GM23338 (cell line): ENCODE measurements around the gene USP7.

ENCODE experiments used
- EZH2 ChIP-seq: fragments of 200-600 bp; sonication (generic); IDR thresholded peaks from one replicate; pipeline ENCODE4 v1.8.0; 2017; ENCODE audit warnings: antibody characterized with exemption, mild to moderate bottlenecking, low read depth; ENCODE audit not compliant: unreplicated experiment
- NANOG ChIP-seq: IDR thresholded peaks from 2 replicates; pipeline ENCODE4 v1.6.1; 2016; ENCODE audit warnings: antibody characterized with exemption, borderline replicate concordance
- REST ChIP-seq: IDR thresholded peaks from one replicate; pipeline ENCODE4 v1.6.1; 2018; ENCODE audit warnings: antibody characterized with exemption; ENCODE audit not compliant: unreplicated experiment
- TF ChIP-seq, protein P1 (sequence below), 2 experiments: fragments of 200-600 bp in 1 of 2; sonication (generic) in 1 of 2; conservative IDR thresholded peaks; 2 replicates each; pipeline versions ENCODE4 v1.5.1 to v1.6.1; 2016 to 2017; ENCODE audit warnings: antibody characterized with exemption in 2 of 2, low read depth in 2 of 2, mild to moderate bottlenecking in 2 of 2, moderate library complexity in 1 of 2

DNA sequence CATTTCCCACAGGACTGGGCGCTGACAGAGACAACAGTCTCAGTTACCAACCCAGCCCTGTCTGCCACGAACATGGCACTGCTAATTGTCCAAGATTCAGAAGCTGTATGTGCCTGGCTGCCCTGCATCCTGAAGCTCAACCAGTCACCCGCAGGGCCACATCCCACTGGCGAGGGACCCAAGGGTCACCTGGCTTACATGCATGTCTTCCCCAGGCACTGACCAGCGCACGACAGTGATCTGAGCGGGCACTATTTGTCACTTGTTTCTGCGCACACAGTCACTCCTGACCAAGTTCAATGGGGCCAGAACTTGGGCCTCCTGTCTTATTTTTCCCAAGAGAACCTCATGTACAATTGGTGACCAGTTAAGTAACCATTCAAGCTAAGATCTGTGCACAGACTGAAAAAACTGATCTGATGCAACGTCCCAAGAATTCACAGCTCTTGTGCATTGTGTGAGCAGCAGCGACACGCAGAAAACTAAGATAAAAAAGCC is 13.1 kb downstream of the USP7 start:
- TF ChIP-seq, protein P1, sequence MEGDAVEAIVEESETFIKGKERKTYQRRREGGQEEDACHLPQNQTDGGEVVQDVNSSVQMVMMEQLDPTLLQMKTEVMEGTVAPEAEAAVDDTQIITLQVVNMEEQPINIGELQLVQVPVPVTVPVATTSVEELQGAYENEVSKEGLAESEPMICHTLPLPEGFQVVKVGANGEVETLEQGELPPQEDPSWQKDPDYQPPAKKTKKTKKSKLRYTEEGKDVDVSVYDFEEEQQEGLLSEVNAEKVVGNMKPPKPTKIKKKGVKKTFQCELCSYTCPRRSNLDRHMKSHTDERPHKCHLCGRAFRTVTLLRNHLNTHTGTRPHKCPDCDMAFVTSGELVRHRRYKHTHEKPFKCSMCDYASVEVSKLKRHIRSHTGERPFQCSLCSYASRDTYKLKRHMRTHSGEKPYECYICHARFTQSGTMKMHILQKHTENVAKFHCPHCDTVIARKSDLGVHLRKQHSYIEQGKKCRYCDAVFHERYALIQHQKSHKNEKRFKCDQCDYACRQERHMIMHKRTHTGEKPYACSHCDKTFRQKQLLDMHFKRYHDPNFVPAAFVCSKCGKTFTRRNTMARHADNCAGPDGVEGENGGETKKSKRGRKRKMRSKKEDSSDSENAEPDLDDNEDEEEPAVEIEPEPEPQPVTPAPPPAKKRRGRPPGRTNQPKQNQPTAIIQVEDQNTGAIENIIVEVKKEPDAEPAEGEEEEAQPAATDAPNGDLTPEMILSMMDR (conservative IDR thresholded peaks at IDR 0.05; ENCODE audit: low read depth in 2 of 2): no peak
- no peak for TF ChIP-seq EZH2
- TF ChIP-seq NANOG: no peak
- TF ChIP-seq REST: no peak
